GM18498 (cell line): ENCODE measurements around the gene HOXA7.

Source experiments
- ATAC-seq: cut with Tn5 transposase; IDR thresholded peaks from one replicate; pipeline ENCODE4 v1.9.1; 2021; ENCODE audit warnings: mild to moderate bottlenecking, moderate library complexity; ENCODE audit not compliant: unreplicated experiment

Gene HOXA7

DNA sequence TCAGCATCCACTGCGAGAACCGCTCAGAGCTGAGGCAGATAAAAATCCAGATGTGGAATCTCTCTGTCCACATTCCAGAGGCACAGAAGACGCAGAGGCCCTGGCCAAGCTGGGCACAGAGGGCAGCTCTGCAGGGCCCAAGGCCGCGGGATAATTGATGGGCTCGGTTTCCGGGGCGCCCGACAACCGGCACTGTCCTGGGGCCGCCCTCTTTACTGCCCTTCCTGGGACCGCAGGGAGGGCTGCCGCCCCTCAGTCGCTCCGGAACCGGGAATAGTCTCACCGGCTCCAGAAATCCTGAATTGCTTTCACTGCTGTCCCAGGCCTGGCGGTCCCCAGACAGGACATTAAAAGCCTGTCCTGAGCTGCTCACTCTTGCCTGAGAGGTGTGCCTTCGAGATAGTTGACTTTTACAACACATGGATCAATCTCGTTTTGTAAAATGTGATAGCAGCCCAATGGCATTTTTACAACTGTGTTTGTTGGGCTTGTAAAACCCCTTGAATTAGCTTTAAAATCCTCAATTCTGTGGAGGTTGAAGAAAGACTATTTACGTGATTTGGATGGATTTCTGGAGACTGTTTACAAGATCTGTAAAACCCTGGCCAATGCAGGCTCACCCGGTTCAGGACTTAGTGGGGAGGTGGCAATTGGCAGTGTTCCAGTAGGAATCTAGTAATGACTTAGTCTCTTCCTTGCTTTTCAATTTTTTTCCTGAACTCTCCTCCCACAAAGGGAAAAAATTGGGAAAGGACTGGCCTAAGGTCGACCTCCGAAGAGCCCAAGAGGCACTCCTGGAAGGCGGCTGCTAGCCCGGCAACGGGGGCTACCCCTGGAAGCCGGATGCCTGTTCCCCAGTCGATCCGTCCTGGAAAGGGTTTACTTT lies 7.5 kb downstream of the HOXA7 start:
- ATAC-seq = no peak

GRCh38 chr7:27148031-27148755 lies 8.3 kb downstream of the HOXA7 start:
- no peak for ATAC-seq

DNA sequence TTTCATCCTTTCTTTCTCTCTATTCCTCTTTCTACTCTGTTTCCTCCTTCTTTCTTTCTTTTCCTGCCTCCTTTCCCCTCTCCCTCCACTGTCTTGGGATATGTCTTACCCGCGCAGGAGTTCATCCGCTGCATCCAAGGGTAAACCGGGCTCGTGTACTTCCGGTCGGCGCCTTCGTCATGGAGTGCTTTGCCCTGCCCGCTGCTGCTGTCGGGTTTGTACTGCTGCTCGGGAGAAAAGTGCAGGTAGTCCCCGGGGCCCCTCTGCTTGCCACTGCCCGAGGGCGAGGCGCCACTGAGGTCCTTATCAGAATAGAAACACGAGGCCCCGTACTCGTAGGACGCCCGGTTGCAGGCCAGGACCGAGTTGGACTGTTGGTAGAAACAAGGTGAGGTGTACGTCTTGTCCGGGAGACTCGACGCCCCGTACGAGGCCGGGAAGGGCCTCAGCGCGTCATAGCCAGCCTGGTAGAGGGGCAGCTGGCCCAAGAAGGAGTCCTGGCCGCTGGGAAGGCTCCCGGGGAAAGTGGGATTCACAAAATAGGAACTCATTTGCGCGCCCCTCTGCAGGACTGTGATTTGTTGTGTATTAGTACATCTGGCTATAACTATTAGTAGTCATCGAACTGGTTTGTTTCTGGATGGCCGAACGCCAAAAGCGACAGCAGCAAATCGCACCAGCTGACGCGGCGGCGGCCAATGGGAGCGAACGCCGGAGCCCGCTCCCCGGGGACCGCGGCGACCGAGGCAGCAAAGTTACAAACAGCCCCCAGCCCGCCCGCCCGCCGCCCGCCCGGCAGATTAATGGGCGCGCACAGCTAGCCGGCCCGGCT lies 9.1 kb downstream of the HOXA7 start, which contains the start of gene HOXA6:
Gene HOXA6, minus strand, starts transcription at position 576 of the 832 bp plus-strand sequence. Its CDS starts 25 bp downstream, at position 551.
- ATAC-seq = no peak

DNA sequence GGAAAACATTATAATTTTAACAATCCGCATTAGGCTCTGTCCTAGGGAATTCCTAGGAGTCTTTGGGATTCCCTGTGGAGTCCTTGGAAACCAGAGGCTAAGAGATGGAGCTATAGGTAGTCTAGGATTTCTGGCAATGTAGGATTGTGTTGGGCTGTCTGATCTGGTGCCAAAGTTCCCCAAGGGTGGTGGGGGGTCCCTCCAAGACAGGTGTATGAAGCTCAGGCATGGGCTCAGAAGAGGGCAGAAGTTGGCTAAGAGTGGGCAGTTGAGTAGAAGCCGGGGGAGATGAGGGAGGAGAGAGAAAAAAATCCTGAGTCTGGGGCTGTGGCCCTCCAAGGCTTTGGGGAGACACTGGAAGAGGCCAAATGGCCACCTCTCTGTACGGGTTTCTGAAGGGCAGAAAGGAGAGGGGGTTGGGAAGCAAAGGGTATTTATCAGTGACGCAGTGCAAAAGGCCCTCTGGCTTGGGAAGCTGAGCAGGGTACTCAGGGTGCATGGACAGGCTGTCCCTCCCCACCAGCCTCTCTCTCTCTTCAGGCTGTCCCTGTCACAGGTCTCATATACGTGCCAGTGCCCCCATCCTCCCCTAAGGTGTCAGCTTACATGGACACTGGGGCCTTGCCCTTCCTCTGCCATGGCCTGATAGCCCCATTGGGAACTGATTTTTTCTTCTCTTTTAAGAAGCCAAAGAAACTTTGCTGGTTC lies 9.8 kb downstream of the HOXA7 start:
- no peak for ATAC-seq

DNA sequence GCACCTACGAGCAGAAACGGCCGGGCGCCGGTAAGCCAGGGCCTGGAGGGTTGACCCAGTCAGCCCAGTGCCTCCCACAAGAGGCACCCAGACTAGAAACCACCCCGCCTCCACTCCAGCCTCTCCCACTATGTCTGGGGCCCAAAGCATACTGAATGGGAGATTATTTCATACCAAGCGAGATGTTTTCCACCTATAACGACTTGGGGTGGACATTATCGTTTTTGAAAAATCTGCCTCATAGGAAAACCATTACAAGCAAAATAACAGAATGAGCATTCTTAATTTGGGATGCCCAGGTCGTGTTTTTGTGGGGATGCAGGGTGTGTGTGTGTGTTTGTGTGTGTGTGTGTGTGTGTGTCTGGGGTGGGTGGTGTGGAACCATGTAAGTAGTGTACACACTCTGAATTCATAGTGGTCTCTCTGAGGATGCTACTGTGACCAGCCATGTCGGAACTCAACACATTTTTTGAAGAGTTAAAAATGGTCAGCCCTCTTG lies 10.5 kb downstream of the HOXA7 start:
- no peak for ATAC-seq

DNA sequence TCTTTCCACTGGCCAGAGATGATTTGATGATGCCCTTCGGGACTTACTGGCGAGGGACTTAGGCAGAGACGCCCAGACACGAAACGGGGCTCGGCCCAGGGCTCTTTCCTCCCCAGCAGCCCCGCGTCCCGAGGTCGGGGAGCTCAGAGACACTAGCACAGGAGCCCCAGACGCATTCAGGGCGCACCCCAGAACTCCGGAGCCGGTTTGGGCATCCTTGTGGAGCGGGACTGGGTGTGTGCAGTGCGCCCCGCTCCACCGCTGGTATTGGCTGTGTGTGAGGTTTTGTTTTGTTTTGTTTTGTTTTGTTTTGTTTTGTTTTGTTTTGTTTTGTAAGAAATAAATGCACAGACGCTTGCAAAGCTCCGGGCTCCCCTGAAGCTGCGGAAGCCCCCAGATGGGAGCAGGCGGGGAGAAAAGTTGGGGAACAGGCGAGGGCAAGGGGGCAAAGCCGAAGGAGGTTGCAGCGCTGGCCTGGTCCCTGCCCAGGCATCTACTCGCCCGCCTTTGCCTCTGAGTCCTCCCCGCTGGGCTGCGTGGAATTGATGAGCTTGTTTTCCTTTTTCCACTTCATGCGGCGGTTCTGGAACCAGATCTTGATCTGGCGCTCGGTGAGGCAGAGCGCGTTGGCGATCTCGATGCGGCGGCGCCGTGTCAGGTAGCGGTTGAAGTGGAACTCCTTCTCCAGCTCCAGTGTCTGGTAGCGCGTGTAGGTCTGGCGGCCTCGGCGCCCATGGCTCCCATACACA lies 11.1 kb downstream of the HOXA7 start:
- ATAC-seq = no peak

DNA sequence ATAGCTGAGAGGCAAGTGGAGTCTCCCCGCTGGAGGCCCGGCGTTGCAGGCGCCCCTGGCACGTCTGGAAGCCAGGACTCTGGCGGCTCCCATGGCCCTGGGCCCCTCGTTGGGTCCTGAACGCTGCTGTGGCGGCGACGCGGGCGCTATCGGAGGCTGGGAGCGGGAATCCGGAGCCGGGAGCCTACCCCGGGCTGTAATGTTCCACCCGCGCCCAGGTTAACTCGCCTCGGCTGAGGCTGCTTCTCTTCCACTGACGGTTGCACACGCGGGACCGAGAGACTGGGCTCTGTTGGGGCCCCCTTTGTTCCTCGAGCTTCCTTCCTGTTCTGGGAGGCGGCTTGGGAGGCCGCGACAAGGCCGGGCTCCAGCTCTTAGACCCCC lies 11.7 kb downstream of the HOXA7 start:
- no peak for ATAC-seq

GRCh38 chr7:27143950-27144780 lies 12.3 kb downstream of the HOXA7 start:
- ATAC-seq = no peak

DNA sequence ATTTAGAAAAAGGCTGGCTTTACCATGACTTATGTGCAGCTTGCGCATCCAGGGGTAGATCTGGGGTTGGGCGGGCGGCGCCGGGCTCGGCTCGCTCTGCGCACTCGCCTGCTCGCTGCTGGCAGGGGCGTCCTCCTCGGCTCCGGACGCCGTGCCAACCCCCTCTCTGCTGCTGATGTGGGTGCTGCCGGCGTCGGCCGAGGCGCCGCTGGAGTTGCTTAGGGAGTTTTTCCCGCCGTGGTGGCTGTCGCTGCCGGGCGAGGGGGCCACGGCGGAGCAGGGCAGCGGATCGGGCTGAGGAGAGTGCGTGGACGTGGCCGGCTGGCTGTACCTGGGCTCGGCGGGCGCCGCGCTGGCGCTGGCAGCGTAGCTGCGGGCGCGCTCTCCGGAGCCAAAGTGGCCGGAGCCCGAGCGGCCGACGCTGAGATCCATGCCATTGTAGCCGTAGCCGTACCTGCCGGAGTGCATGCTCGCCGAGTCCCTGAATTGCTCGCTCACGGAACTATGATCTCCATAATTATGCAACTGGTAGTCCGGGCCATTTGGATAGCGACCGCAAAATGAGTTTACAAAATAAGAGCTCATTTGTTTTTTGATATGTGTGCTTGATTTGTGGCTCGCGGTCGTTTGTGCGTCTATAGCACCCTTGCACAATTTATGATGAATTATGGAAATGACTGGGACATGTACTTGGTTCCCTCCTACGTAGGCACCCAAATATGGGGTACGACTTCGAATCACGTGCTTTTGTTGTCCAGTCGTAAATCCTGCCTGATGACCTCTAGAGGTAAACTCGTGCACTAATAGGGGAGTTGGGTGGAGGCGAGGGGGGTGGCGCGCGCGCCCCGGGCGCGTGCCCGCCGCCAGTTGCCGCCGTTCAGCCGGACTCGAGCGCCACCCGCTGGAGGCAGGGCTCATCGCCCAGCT lies 13.2 kb downstream of the HOXA7 start, which contains the start of gene HOXA5:
Gene HOXA5, minus strand, starts transcription at position 659 of the 927 bp plus-strand sequence. Its CDS starts 74 bp downstream, at position 585.
- ATAC-seq = no peak

- no peak for ATAC-seq
These were observed 13.9 kb downstream of the HOXA7 start for GRCh38 chr7:27142580-27143022.

DNA sequence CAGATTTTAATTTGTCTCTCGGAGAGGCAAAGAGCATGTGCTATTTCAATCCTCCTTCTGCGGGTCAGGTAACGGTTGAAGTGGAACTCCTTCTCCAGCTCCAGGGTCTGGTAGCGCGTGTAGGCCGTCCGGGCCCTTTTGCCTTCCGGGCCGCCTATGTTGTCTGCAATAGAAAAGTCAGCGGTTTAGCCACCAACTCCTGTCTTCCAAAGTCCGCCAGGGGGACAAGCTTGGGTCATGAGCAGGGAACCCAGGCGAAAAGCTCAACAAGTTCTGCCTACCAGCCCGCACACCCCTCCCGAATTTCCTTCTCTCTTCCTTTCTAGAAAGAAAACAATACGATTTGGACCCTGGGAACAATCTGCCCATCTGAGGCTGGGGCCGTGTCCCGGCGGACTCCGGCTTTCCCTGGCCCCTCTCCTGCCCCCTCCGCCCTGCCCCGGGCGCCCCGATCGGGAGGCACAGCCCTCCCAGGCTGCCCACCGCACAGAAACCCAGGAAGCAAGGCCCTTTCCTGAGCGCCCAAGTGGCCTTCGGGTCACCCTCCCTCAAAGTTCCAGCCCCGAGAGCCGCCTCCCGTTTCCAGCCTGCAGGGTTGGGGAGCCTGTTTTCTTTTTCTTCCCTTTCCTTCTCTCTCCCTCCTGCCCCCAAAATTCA lies 14.4 kb downstream of the HOXA7 start:
- no peak for ATAC-seq

- no peak for ATAC-seq
These were observed 15.1 kb downstream of the HOXA7 start for GRCh38 chr7:27141137-27141922.

DNA sequence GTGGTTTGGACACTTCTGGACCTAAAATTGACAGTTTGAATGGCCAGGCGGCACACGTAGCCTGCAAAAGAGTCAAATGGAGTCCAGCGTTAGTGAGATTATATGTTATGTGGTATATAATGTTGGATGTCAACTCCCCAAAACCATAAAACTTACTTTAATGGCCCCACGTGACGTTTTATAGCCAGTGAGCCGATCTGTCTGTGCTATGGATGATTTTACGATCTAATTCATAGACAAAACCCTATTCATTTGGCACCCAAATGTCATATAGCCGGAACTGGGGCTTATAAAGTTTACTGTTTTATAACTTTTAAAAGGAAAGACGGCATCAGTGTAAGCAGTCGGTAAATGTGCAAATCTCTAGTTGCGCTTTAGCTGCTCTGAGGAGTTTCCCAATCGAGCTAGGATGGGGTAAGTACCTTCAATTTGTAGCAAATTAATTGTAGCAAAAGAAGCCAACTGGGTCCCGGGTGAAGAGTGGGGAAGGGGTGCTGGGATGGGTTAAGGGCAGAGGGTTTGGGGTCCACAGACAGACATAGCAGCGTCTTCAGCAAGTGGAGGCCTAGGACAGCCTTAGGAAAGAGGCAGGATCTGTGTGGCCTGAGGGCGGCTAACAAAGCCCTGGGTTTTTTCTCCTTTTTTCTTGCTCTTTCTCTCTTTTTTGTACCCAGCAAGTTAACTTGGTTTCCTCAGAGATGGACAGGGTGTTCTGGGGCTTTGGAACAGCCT lies 16.2 kb downstream of the HOXA7 start:
- ATAC-seq = no peak

DNA sequence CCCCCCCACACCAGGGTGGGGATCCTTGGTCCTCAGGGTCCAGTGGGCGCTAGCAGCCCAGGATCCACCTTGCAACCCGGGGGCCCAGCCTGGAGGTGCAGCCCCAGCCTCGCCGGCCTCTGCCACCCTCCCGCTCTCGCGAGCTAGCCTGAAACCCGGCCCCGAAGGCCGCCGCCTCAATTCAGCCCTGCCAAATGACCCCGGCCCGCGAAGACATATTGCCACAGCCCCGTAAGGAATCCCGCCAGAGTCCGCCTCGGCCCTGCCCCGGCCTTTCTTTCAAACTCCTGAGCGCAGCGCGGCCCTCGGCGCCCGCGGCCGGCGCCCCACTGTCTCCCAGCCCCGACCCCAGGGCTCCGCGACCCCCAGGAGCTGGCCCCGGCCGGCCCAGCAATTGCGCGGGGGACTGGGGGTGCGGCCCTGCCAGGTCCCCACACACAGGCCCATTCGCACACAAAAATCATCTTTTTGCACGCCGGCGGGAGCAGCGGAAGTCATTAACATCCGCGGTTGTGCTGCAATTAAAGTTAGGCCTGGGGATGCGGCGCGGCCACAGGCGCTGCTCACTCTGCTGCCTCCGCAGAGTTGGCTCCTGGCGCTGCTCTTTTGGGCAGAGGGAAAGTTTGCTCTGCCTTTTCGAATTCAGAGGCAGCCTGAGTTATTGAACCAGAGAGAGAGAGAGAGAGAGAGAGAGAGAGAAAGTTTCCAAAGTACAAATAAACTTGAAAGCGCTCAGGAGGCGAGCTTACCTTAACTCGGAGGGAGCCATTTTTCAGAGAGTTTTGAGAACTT lies 16.9 kb downstream of the HOXA7 start:
- ATAC-seq = no peak

GRCh38 chr7:27138985-27139333 lies 17.5 kb downstream of the HOXA7 start:
- no peak for ATAC-seq
